ENCODE results near the gene APMAP.
"Not testable (repeated sequence)": the region's sequence is repeated elsewhere in the genome, so short reads cannot be mapped to it uniquely, and the experiment has no call there.

The APMAP gene

GRCh38 chr20:24950128-24950835 lies 42.3 kb downstream of the APMAP start:
- DNase-seq: no peak

GRCh38 chr20:24949756-24950127 lies 42.8 kb downstream of the APMAP start:
- no peak for DNase-seq

- DNase-seq: peak; percentile 73 to 87
These were observed 43.4 kb downstream of the APMAP start, which contains the start of gene CST7 for GRCh38 chr20:24948939-24949679. Gene CST7, plus strand, starts transcription at chr20:24949269. Its CDS starts 237 bp downstream, at chr20:24949506.

DNA sequence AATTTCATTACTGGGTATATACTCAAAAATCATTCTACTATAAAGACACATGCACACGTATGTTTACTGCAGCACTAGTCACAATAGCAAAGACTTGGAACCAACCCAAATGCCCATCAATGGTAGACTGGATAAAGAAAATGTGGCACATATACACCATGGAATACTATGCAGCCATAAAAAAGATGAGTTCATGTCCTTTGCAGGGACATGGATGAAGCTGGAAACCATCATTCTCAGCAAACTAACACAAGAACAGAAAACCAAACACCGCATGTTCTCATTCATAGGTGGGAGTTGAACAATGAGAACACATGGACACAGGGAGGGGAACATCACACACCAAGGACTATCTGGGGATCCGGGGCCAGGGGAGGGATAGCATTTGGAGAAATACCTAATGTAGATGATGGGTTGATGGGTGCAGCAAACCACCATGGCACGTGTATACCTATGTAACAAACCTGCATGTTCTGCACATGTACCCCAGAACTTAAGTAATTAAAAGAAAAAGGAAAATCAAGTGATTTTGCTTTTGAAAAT lies 44.1 kb downstream of the APMAP start:
- DNase-seq: not testable (repeated sequence)

DNA sequence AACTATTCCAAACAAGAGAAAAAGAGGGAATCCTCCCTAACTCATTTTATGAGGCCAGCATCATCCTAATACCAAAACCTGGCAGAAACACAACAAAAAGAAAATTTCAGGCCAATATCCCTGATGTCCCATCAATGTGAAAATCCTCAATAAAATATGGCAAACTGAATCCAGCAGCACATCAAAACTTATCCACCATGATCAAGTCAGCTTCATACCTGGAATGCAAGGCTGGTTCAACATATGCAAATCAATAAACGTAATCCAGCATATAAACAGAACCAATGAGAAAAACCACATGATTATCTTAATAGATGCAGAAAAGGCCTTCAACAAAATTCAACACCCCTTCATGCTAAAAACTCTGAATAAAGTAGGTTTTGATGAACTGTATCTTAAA lies 46.2 kb downstream of the APMAP start:
- not testable (repeated sequence) for DNase-seq

DNA sequence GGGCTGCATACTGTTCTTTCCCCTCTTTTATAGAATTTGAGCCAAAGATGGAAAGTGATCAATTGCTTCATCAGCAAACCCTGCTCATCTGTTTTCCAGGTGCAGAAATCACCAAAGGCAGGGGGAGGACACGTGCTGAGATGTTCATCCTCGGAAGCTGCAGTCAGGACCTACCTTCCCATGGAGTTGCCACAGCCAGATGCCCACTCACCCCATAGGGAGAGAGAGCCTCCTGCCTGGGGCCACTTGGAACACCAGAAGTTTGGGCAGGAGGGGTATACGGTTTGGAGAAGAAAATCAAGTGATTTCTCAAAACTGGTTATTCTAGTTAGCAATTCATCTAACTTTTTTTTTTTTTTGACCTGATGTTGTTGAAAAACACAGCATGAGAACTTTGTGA lies 48.8 kb downstream of the APMAP start:
- no peak for DNase-seq

- DNase-seq: no peak
These were observed 49.4 kb downstream of the APMAP start for GRCh38 chr20:24943196-24943595.

GRCh38 chr20:24942679-24943078 lies 49.9 kb downstream of the APMAP start:
- no peak for DNase-seq

GRCh38 chr20:24939036-24939435 lies 53.5 kb downstream of the APMAP start:
- no peak for DNase-seq

DNA sequence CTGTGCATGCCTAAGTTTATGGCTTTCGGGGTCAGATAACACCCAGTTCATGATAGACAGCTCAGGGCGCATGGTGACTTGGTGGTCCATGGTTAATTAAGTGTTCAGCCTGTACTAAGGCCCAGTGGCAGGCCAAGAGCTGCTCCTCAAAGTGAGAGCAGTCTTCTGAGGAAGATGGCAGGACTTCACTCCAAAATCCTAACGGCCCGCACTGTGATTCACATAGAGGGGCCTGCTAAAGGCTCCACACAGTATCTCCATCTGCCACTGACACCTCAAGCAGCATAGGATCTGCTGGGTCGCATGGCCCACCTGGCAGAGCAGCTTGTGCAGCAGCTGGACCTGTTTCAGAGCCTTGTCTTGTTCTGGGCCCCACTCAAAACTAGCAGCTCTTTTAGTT lies 54.1 kb downstream of the APMAP start:
- no peak for DNase-seq

DNA sequence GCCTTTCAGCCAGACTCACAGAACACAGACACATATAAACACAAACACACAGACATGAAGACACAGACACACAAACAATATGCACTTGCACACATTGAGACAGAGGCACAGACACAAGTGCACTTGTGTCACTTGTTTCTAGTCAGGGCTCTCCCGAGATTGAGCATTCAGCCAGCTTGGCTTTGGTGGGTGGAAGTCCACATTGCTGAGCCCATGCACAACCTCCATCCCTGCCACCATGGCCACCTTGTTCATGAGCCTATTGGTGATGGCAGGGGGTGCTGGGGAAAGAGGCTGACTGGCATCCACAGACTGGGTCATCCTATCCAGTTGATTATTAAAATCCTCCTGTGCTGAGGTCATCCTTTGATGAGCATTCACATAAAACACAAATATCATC lies 55.0 kb downstream of the APMAP start:
- DNase-seq: no peak

DNA sequence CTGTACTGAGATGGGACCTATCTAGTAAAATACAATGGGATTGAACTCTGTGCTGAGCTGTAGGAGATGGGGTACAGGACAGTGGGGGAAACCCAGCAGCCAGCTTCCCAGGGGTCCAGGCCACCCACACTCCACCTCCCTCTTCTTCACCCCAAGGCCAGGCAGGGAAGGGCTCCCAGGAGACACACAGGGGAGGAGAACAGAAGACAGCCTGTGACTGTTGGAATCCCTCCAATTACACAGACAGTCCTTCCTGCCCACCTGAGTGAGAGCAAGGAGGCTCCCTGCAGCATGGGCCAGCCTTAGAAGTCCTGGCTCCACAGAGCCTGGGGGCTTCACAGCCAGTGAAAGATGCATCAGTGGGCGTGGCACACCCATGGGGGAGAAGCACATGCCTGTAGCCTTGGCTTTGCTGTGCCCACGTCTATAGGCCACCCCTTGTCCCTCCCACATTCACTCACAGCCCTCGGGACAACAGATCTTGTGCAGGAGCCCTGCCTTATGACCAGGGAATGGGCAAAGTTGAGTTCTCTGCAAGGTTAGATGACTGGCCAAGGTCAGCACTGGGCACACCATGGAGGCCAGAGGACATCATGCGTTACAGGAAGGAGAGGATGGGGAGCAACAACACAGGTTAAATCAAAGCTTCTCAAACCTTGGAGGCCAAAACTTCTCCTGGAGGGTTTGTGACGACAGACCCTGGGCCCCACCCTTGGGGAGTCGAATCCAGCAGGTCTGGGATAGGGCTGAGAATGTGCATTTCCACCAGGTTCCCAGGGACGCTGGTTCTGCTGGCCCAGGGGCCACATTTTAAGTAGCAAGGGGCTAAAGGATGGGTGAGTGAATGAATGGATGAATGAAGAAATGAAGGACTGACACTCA lies 55.8 kb downstream of the APMAP start:
- no peak for DNase-seq

- DNase-seq: no peak
These were observed 56.6 kb downstream of the APMAP start for GRCh38 chr20:24935766-24936525.

- DNase-seq: no peak
These were observed 57.4 kb downstream of the APMAP start for GRCh38 chr20:24935140-24935539.

DNA sequence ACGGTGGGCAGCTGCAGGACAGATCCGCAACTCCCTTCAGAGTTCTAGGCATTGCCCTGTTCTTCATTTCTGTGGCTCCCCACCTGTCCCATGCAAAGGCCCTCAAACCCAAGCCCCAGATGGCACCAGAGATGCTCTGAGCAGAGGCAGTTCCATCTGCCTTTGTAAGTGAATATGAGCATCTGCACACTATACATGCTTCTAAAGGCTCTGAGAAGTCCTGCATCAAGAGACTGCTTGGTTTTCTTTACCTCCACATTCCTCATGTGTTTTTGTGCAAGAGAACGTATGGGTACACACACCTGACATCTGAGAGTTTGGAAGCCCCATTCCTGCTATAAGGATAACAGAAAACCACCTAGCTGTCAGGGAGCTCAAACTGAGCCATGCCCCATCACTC lies 57.8 kb downstream of the APMAP start:
- DNase-seq: no peak

DNA sequence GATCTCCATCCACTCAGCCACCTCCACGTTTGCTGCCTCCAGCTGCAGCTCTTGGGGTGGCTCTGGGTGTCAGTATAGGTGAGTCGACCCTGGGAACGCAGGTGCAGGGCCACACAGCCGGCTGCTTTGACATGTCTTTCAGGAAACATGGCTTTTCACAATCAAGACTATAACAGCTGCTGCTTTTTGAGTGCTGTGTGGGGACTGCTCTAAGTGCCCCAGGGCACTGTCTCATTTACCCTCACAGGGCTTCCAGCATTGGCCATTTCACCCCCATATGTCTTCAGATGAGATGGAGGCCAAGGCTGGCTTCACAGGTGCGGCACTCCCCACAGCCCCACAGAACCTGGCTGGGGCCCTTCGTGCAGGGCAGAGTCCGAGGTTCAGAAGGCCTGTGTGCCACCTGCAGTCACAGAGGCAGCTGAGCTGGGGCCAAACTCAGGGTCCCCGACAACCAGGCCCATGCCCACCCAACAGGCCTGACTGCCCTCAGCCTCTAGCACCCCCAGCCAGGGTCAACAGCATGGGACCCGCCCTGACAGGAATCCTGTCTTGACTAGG lies 58.4 kb downstream of the APMAP start:
- DNase-seq: no peak

GRCh38 chr20:24933266-24933908 lies 59.2 kb downstream of the APMAP start:
- no peak for DNase-seq

- not testable (repeated sequence) for DNase-seq
These were observed 60.7 kb downstream of the APMAP start for GRCh38 chr20:24931893-24932292.

- not testable (repeated sequence) for DNase-seq
These were observed 61.5 kb downstream of the APMAP start for GRCh38 chr20:24930724-24931688.

Data from stimulated activated CD4-positive, alpha-beta T cell treated with anti-CD3 and anti-CD28 coated beads, Interleukin-4, amount 100 ng/mL, for 4 hours (primary cell).